Stimulated activated CD8-positive, alpha-beta memory T cell treated with anti-CD3 and anti-CD28 coated beads, Interleukin-2, amount 100 ng/mL, for 1 hour (primary cell): ENCODE results near the gene PKHD1.
A peak's percentile ranks its signal among the peaks of the same experiment; 100 is the strongest.

Experiments used
- DNase-seq, 2 donors: peaks; one replicate each; pipeline ENCODE4 v3.0.0-alpha.2; 2020; ENCODE audit warnings: low read depth in 2 of 2

Gene PKHD1

DNA sequence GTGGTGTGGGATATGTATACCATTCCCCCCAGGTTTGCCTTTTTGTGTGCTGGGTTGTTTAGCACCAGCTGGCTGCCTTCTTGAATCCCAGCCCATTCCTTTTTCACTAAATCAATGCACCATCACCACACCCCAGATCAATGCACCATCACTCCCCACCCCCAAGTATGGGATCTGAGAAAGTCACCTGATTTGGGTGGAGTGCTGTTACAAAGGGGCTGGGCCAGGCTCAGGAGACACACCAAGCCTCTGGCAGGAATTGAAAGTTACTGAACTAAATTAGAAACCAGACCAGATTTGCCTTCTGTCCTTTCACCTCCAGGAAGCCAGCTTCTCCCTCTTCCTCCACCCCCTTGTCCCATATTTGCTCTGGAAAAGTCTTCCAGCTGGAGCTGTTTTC, 19.6 kb upstream of the PKHD1 start:
- no peak for DNase-seq

- no peak for DNase-seq
Measured at GRCh38 chr6:52104979-52105378, 17.6 kb upstream of the PKHD1 start.

DNA sequence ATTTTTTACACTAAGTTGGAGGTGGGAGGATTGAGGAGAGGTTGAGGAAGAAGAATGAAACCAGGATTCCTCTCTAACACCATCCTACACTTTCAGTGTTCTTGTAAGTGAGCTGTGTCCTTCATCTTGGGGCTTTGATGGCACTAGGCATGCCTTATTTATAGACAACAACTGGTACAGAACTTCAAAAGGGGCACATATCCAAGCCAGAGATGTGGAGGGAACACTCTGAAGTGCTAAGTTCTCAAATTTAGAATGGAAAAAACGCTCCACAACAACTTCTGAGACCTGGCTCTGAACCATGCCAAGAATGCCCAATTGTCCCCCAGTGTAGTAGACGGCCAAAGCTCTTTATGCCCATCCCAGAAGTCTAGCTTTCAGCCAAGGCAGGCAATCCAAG, 16.2 kb upstream of the PKHD1 start:
- no peak for DNase-seq

- no peak for DNase-seq
Measured at GRCh38 chr6:52102405-52102804, 15.0 kb upstream of the PKHD1 start.

GRCh38 chr6:52098721-52099120, 11.3 kb upstream of the PKHD1 start:
- no peak for DNase-seq

DNA sequence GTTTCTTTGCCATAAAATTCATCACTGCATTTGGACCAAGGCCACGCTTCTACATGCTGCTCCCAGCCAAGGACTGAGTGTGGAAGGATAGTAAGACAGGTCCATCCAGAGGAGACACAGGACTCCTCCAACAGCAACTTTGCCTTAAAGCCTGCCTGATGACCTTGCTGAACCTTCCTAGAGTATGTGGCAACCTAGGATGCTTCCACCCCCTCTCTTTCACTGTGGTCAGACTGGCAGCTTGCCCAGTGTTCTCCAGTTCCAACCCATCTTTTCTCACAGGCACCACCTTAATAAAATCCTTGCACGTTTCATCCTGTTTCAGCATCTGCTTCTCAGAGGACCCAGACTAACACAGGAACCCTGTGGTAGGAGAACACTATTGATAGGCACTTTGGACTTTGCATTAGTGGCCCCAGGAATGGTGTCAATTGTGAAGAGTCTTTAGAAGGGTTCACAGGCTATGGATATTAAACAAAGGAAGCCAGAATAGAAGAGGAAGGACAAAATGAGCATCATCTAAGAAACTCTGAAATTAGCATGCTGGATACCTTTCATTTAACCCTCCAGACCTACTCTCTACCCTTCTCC, 2.4 kb upstream of the PKHD1 start:
- DNase-seq: no peak

DNA sequence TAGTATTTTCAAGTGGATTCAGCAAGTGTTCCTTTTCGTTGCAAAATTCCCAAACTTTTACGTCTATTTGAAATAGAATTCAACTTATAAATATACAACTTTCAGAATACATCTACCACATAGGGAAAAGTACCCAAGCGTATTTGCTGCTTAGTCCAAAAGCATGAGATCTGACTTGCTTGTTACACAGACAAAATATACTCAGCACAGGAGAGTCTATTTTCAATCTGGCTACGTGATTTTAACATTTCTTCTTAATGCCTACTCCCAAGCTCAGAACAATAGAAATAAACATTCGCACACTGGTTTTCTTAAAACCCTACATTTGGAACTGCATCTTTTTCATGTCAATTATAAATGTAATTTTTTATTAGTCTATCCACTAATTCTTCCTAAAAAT, 672 bp downstream of the PKHD1 start:
- DNase-seq: no peak

DNA sequence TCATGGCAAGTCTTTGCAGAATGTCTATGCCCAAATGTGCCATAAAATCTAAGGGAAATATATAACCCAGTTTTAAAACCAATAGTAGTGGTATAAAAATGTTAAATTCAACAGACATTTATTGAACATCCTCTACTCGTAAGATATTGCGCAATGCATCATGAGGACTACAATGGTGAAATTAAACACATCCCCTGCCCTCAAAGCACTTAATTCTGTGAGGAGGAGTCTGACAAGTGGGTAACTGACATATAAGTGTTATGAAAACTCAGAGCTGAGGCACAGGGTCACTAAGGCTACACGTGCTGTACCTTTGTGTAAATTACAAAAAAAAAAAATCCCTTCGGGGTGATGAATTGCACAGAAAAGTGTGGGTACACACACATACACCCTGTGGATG, 6.2 kb downstream of the PKHD1 start:
- no peak for DNase-seq

GRCh38 chr6:52077961-52078625, 9.3 kb downstream of the PKHD1 start:
- no peak for DNase-seq

DNA sequence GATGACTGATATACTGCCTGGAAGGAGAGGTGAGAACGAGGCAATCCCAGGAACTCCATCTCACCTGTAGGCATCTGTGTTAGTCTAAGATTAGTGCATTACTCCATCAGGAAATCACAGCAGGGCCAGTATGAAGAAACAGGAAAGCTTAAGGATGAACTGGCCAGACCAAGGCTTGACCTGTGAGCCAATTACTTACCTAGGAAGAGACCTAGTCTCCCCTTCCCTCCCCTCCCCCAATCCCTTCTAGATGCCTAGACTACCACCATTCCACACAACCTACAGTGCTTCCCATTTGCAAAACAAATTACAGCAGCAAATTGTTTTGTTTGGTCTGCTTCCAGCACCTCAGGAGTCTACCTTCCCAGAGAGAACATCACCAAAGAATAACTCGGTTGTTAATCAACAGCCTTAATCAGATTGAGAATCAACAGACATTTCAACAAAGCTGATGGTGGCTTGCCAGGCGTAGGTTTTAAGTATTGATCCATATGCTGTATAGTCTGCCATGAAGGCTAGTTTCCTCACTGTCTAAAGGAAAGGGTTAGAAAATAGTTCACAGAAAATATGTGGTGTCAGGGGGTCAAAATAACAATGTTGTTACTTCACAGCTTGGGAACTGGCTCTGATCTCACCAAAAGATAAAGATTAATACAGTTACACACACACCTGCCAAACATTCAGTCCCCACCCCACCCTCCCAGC, 10.1 kb downstream of the PKHD1 start:
- DNase-seq: no peak

GRCh38 chr6:52076791-52077179, 10.6 kb downstream of the PKHD1 start:
- no peak for DNase-seq

DNA sequence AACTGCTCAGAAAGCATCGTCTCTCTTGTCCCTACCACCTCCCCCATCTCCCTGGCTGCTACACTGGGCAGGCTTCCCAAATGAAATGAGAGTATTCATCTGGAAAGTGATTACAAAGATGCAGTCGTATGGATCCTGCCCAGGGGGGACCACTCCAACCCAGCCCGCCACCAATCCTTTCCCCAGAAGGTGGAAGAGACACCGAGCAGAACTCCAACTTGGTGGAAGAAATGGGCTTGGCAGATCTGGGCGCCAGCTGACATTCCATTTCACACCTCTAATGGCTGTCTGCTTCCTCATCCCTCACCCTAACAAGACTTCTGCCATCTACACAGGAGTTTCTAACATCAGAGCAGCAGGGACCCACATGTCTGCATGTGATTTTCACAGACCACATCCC, 12.7 kb downstream of the PKHD1 start:
- DNase-seq: no peak

- no peak for DNase-seq
Measured at GRCh38 chr6:52074155-52074554, 13.3 kb downstream of the PKHD1 start.

DNA sequence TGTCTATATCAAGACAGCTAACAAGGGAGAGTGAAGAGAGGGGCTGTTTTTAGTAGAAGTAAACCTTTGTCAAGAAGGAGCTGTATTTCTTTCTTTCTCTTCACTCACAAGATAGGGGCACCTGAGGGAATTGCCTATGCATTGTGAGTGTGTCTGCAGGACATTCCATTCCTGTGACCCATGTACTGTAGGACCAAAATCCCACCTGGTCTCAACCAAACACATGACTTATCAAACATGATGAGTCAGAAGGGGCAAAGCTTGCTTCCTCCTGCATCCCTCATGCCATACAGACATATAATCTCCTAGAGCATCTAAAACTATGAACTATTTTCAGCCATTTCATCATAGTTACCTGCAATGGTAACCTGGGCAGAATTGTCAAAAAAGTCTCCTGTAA, 21.8 kb downstream of the PKHD1 start:
- DNase-seq: no peak

DNA sequence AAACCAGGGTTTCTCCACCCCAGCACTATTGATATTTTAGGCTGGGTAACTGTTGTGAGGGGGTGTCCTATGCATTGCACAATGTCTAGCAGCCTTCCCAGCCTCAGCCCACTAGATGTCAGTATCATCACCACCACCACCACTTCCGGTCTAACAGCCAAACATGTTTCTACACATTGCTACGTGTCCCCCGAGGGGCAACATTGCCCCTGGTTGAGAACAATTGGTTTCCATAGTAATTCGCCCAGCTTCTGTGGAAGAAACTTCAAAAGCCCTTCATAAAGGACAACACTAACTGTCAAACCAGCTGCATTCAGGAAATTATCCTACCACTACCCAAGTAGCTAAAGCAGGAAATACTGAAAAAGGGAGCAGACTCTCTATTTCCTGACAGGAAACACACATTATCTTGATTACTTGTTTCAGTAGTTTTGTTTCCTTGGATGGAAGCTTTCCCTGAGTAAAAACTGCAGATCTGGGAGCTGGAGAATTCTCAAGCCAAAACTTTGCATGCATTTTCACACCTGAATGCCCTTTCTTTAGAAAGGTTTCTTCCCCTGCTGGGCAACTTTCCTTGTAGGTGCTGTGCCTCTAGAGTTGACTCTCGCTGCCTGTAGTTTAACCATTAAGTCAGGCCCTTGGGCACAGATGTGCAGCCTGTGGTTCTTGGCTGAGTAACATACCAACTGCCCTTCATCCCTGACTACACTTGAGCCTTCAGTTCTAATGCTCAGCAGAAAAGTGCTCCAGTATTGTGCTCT, 23.6 kb downstream of the PKHD1 start:
- DNase-seq: peak; percentile 13 to 36

- DNase-seq: no peak
Measured at GRCh38 chr6:52061481-52061880, 25.9 kb downstream of the PKHD1 start.

DNA sequence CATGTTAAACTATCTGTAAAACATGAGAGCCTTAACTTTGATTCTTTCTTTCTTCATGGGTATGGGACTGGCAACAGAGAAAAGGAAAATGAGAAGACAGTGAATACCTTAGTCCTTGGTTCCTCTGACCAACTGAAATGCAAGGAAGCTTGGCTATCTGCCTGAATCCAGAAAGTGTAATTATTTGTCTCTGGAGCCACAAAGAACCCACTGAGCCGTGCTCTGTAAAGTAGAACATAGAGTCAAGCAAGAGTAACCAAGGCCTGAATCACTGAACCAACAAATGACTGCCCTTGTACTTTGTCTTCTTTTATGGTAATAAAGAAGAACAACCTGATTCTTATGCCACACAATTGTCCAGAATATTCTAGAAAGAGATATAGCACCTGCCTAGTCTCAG, 27.6 kb downstream of the PKHD1 start:
- DNase-seq: no peak

DNA sequence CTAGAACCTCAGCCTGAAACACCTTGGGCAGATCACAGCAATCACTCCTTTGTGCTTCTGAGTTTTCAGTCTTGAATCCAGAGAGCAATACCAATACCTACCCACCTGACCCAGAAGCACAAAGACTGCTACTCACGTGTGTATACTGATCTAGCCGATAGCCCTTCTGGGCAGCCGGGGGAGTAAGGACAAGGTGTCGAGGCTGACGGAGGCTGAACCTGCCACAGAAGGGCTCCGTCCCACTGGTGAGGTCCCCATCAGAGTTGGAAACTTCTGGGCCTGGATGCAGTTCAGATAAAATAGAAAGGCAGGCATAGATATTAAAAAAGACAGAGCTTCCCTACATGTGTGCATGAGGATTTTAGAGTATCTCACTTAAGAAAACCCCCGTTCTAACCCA, 32.0 kb downstream of the PKHD1 start:
- no peak for DNase-seq

DNA sequence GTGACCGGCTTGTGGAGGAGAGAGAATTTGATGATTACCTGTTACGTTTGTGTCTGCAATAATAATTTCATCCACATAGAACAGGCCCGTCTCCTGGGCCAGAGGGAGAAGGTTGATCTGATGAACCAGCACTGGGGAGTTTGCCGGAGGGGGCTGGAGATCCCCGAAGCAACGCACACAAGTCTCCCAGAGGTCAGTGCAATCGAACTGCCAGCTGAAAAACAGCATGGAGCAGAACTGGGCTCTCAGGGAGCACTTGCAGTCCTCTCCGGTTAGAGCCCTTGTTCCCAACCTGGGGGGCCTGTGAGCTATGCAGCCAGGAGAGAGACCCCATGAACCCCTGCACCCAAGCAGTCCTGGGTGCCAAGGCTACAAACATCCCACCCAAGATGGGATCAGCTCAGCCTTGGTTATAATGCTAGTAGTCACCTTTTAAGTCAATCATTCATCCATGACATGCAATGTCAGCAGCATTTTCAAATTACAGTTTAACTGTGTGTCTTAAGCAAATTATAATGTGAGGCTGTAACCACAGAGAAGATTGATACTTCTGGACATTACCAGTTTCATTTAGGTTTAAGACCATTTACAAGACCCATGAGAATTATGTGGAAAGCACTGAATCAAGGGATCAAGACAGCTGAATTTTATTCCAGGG, 34.2 kb downstream of the PKHD1 start:
- DNase-seq: no peak

DNA sequence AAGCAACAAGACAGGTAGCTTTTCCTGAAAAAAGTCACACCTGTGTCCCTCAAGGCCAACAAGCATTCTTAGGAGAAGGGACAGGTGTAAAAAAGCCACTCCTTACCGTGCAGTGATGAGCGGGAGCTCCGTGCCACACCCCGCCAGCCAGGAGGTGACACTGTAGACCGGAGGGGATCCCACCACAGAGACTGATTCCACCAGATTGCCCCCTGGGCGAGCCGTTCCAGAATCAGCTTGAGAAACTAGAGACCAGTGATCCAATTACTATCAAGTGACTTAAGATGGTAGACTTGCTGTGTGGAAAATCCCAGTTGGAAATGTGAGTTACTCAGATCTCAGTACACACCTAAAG, 37.4 kb downstream of the PKHD1 start:
- DNase-seq: no peak

- no peak for DNase-seq
Measured at GRCh38 chr6:52049252-52050050, 38.0 kb downstream of the PKHD1 start.
